Measurements from ENCODE around the gene GJB3. TPM values are rescaled to one million over a fixed set of nuclear protein-coding genes. Genes with fewer than 3 reads are reported as not detected.

The GJB3 gene
- total and polyA plus RNA-seq, 2 donors from 2014 or later: 8.8 TPM; not detected in 1

GRCh38 chr1:34762474-34763141, 18.4 kb upstream of the GJB3 start:
- TF ChIP-seq CTCF (IDR thresholded peaks at IDR 0.05; ENCODE audit: borderline replicate concordance, extremely low read depth, insufficient read depth): no peak
- Histone ChIP-seq H3K36me3 (ENCODE audit: control insufficient read depth in 2 of 3, insufficient read depth in 3 of 3, low read length in 3 of 3) (no peaks in the 10 kb centered on the region), H3K9me3 (ENCODE audit: control insufficient read depth in 2 of 3, insufficient read depth in 1 of 3, low read length in 3 of 3) (no peaks in the 10 kb centered on the region), H3K27ac (ENCODE audit: low read depth in 2 of 2, low read length in 2 of 2) (no peak overlapping the region), H3K4me3 (ENCODE audit: low read length in 3 of 3) (no peak overlapping the region), H3K27me3 (ENCODE audit: control insufficient read depth, insufficient read depth, low read length) (no peaks in the 10 kb centered on the region), H3K9ac (ENCODE audit: low read length in 3 of 3) (no peak overlapping the region), H3K4me1 (ENCODE audit: control insufficient read depth in 2 of 3, insufficient read depth in 2 of 3, low read depth in 1 of 3, low read length in 3 of 3) (no peaks in the 10 kb centered on the region)
- intact Hi-C loops (cut with DNase I): no loop called here
- FAIRE-seq (no peak), DNase-seq (peak in 1 of 5 donors; percentile 48)

GRCh38 chr1:34763142-34763781, 17.8 kb upstream of the GJB3 start:
- no peak for TF ChIP-seq CTCF (IDR thresholded peaks at IDR 0.05; ENCODE audit: borderline replicate concordance, extremely low read depth, insufficient read depth)
- intact Hi-C loops (cut with DNase I): no loop called here
- Histone ChIP-seq H3K27me3 (ENCODE audit: control insufficient read depth, insufficient read depth, low read length) (no peaks in the 10 kb centered on the region), H3K9ac (ENCODE audit: low read length in 3 of 3) (no peak overlapping the region), H3K27ac (ENCODE audit: low read depth in 2 of 2, low read length in 2 of 2) (no peak overlapping the region), H3K4me1 (ENCODE audit: control insufficient read depth in 2 of 3, insufficient read depth in 2 of 3, low read depth in 1 of 3, low read length in 3 of 3) (no peaks in the 10 kb centered on the region), H3K36me3 (ENCODE audit: control insufficient read depth in 2 of 3, insufficient read depth in 3 of 3, low read length in 3 of 3) (no peaks in the 10 kb centered on the region), H3K9me3 (ENCODE audit: control insufficient read depth in 2 of 3, insufficient read depth in 1 of 3, low read length in 3 of 3) (no peaks in the 10 kb centered on the region), H3K4me3 (ENCODE audit: low read length in 3 of 3) (no peak overlapping the region)
- DNase-seq (peak in 1 of 5 donors; percentile 35), FAIRE-seq (no peak)

- no peak overlapping the region for H3K9ac ChIP-seq (ENCODE audit: low read length in 3 of 3)
- no peaks in the 10 kb centered on the region for H3K27me3 ChIP-seq (ENCODE audit: control insufficient read depth, insufficient read depth, low read length)
- no peak overlapping the region for H3K4me3 ChIP-seq (ENCODE audit: low read length in 3 of 3)
- intact Hi-C loops (cut with DNase I): no loop called here
- no peaks in the 10 kb centered on the region for H3K9me3 ChIP-seq (ENCODE audit: control insufficient read depth in 2 of 3, insufficient read depth in 1 of 3, low read length in 3 of 3)
- H3K4me1 ChIP-seq (ENCODE audit: control insufficient read depth in 2 of 3, insufficient read depth in 2 of 3, low read depth in 1 of 3, low read length in 3 of 3): no peaks in the 10 kb centered on the region
- DNase-seq: no peak
- TF ChIP-seq CTCF (IDR thresholded peaks at IDR 0.05; ENCODE audit: borderline replicate concordance, extremely low read depth, insufficient read depth): no peak
- no peaks in the 10 kb centered on the region for H3K36me3 ChIP-seq (ENCODE audit: control insufficient read depth in 2 of 3, insufficient read depth in 3 of 3, low read length in 3 of 3)
- no peak for FAIRE-seq
- H3K27ac ChIP-seq (ENCODE audit: low read depth in 2 of 2, low read length in 2 of 2): no peak overlapping the region
These were observed 12.2 kb upstream of the GJB3 start for GRCh38 chr1:34768856-34769255.

Measured in kidney (tissue), 14 donors.